CD4-positive, alpha-beta T cell treated with Interleukin-17A for 1 hour (primary cell): ENCODE measurements around the gene WFDC8.
A peak's percentile ranks its signal among the peaks of the same experiment; 100 is the strongest.
"Not testable (repeated sequence)": the region's sequence is repeated elsewhere in the genome, so short reads cannot be mapped to it uniquely, and the experiment has no call there.

ENCODE experiments used
- DNase-seq: peaks from one replicate; pipeline ENCODE4 v3.0.0-alpha.2; 2020

The WFDC8 gene

DNA sequence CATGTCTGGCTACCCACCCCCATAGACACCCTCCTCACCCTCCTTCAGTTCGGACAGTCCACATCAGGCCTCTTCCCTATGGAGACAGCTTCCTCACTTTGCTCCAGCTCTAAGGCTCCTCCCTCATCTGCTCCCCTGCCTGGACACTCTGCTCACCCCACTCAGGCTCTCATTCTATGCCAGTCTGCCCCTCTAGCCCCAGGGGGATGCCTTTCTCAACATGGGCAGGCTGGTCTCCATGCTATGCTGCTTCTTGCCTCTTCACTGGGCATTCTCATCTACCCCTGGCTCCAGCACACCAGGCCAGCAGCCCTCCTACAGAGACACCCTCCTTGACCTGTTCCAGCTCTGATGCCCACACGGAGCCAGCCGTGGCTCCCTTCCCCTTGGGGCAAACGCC is at the start of gene WFDC8:
WFDC8 (minus strand) TSS at position 101 of the 400 bp plus-strand sequence; CDS start at position 64, 37 bp downstream.
- no peak for DNase-seq

DNA sequence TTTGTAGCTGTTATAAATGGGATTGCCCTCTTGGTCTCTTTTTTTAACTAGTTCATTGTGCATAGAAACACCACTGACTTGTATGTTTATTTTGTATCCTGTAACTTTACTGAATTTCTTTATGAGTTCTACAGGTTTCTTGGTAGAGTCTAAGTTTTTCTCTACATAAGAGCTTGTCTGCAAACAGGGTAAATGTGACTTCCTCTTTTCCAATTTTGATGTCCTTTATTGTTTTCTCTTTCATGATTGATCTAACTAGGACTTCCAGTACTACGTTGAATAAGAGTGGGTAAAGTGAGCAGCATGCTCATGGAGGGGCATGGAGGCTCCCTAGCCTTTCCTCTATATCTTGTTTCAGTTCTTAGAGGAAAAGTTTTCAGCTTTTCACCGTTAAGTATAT is 47.5 kb upstream of the WFDC8 start:
- DNase-seq, result no peak

DNA sequence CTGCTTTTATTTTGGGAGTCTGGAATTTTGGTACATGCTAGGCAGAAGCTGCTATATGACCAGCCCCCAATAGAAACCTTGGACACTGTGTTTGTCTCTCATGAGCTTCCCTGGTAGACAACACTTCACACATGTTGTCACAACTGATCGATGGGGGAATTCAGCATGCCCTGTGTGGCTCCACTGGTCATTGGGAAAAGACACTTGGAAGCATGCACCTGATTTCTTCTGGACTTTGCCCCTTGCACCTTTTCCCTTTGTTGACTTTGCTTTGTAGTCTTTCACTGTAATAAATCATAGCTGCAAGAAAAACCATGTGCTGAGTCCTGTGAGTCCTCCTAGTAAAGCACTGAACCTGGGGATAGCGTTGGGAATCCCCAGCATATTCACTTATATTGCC is 42.5 kb upstream of the WFDC8 start:
- no peak for DNase-seq

GRCh38 chr20:45617591-45617990 is 38.5 kb upstream of the WFDC8 start:
- no peak for DNase-seq

DNA sequence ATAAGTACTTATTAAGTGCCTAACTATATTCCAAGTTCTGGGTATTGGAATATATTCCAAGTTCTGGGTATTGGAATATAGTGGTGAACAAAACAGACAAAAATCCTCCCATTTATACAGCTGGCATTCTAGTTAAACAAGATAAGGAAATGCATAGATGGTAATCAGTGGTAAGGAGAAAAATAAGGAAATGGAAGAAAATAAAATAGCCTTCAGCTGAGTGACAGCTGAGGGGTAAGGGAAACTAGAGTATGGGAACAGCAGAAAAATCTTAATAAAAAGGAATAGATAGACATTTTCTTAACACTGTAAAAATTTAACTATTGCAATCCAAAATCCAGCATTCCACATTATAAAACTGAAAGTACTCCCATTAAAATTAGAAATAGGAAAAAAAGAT is 33.2 kb upstream of the WFDC8 start:
- DNase-seq, result no peak

- no peak for DNase-seq
These were observed 32.0 kb upstream of the WFDC8 start for GRCh38 chr20:45611054-45611453.

DNA sequence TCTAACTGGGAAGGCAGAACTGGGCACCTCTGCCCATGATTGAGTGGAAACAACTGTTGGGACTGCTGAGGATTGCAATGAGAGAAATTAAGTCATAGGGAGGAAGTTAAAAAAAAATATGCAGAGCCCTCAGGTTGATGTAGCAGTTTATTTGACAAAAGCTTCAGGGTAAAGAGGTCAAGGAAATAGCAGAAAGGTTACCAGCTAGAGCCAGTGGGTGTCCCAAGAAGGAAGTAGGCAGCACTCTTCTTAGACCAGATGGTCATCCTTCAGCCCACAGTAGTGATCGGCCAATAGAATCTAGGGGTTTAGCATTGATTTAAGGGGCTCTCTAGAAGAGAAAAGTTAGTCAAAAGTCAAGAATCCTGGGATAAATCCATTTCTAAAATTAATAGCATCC is 28.7 kb upstream of the WFDC8 start:
- DNase-seq, result no peak

DNA sequence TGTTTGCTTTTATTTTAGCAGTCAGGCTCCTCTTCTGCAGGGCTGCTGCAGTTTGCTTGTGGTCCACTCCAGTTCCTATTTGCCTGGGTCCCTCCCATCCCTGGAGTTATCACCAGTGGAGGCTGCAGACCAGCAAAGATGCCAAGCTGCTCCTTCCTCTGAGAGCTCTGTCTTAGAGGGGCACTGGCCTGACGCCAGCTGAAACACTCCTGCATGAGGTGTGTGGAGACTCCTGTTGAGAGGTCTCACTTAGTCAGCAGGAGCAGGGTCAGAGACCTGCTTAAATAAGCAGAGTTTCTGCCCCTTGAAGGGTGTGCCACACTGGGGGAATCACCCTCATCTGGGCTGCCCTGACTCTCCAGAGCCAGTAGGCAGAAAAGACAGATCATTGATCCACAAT is 16.2 kb upstream of the WFDC8 start:
- DNase-seq, result no peak

DNA sequence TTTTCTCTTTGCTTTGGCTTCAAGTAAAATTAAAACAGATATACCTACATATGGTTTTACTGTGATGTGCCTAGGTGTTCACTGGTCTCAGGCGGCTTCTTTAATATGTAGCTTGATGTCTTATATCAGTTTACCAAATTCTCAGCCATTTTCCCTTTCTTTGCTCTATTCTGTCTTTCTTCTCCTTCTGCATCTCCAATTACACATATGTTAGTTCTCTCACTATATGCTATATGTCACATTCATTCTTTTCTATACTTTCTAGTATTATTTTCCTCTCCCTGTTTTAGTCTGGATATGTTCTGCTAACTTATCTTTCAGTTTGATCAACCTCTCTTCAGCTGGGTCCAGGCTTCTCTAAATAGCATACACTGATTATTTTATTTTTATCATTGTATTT is 14.4 kb upstream of the WFDC8 start:
- no peak for DNase-seq

GRCh38 chr20:45592574-45593189 is 13.6 kb upstream of the WFDC8 start:
- peak; percentile 46 for DNase-seq

- no peak for DNase-seq
These were observed 10.6 kb upstream of the WFDC8 start for GRCh38 chr20:45589725-45590124.

DNA sequence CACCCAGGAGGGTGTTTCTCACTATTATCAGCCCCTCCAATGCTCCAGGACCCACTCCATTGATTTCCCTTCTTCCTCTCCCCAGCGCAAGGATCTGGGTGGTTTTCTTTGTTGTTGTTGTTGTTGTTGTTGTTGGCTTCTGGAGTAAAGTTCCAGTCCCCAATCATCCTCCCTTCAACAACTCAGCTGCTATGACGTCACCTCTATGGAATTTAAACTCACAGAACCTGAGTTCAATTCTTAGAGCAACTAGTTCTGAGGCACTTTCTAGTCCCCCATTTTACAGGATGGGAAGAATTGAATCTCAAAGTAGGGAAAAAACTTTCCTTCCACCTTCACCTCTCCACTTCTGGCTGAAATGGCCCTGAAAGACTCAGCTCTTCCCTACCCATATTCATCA is 9.7 kb upstream of the WFDC8 start:
- no peak for DNase-seq

GRCh38 chr20:45585986-45586385 is 6.9 kb upstream of the WFDC8 start:
- DNase-seq, result not testable (repeated sequence)

DNA sequence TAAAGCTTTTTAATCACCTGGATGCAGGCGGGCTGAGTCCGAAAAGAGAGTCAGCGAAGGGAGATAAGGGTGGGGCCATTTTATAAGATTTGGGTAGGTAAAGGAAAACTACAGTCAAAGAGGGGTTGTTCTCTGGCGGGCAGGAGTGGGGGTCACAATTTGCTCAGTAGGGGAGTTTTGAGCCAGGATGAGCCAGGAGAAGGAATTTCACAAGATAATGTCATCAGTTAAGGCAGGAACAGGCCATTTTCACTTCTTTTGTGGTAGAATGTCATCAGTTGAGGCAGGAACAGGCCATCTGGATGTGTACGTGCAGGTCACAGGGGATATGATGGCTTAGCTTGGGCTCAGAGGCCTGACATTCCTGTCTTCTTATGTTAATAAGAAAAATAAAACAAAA is 5.2 kb upstream of the WFDC8 start:
- DNase-seq, result not testable (repeated sequence)

DNA sequence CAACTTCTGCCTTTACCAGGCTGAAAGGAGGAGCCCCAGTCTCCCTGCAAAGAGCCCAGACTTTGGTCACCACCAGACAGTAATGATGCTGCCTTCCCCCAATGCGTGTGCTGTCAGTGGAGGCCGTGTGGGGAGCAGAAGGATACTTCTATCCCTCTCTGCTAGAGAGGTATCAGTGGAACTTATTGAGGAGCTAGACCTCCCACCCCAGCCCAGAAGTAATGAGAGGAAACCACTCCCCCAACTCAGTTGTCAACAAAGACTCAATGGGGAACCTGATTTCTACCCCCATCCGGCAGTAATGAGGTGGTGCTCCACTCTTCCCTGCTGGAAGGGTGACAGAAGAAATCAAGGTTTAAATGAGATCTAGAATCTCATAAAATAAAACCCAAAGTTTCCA is 4.4 kb upstream of the WFDC8 start:
- no peak for DNase-seq

DNA sequence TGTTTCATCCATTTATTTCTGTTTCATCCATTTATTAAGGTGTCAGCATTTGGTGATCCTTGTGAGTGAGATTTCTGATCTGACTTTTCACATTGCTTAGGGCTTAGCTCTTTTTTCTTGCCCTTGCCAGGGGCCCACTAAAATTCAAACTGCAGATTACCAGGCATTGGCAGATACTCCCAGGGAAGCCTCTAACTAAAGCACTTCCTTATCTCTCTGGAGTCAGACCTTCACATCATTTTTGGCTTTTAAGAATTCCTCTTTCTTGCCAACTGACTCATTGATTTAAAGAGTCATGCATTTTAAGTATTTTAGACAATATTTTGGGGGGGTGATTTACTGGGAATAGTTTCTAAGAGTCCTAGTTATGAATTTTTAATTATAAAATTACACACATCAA is 2.6 kb upstream of the WFDC8 start:
- no peak for DNase-seq

GRCh38 chr20:45578231-45578630 is 853 bp downstream of the WFDC8 start:
- no peak for DNase-seq

DNA sequence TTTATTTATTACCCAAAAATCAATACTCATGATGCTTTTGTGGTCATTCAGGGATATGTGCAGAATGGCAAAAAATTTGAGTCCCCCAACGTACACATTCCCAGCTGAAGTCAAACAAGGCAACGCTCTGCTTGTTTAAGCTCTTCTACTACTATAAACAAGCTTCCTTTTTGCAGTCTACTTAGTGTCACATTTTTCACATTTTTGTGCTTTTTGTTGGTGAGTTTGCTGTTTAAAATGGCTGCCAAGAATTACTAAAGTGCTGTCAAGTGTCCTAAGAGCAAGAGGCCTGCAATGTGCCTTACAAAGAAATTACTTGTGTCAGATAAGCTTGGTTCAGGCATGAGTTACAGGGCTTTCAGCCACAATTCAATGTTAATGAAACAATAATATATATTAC is 2.1 kb downstream of the WFDC8 start:
- DNase-seq, result no peak

- no peak for DNase-seq
These were observed 3.2 kb downstream of the WFDC8 start for GRCh38 chr20:45575931-45576330.

GRCh38 chr20:45569650-45570049 is 9.4 kb downstream of the WFDC8 start:
- DNase-seq, result not testable (repeated sequence)

DNA sequence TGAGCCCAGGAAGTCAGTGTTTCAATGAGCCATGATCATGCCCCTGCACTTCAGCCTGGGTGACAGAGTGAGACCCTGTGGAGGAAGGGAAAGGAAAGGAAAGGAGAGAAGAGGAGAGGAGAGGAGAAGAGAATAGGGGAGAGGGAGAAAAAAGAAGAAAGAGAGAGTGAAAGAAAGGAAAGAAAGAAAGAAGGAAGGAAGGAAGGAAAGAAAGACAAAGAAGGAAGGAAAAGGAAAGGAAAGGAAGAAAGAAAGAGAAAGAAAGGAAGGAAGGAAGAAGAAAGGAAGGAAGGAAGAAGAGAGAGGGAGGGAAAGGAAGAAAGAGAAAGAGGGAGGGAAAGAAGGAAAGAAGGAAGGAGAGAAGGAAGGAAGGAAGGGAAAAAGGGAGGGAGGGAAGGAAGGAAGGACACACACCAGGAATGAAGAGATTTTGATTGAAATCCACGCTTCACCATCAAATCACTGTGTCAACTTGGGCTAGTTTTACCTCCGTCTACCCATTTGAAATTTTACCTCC is 14.3 kb downstream of the WFDC8 start:
- no peak for DNase-seq

DNA sequence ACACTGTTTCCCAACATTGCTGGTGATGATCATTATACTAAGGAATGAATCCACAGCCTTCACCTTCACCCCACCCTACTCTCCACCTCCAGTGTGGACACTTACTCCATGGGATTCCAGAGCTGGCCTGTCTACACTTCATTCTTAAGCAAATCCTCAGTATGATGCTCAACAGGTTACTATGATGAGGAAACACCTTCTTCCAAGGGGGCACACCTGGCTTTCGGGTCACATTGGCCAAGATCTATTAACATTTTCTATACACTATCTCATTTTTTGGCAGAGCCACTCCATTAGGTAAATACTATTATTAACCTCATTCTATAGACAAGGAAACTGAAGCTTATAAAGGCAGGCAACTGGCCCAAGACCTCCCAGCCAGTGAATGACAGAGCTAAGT is 23.9 kb downstream of the WFDC8 start:
- DNase-seq, result no peak

- no peak for DNase-seq
These were observed 26.6 kb downstream of the WFDC8 start for GRCh38 chr20:45552456-45552855.

DNA sequence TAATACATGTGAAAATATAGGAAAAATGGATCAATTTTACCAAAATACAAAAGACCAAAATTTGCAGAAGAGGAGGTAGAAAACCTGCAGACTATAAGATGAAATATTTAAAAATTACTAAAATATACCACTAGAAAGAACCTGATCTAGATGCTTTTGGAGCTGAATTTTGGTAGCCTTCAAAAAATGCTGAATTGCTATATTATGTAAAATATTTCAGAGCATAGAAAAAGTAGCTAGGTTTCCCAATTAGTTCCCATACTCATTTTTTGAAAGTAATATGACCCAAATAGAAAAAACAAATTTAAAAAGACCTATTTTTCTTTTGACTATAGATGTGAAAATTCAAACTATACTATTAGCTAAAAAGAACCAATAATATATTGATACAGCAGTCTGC is 28.3 kb downstream of the WFDC8 start:
- DNase-seq, result no peak

DNA sequence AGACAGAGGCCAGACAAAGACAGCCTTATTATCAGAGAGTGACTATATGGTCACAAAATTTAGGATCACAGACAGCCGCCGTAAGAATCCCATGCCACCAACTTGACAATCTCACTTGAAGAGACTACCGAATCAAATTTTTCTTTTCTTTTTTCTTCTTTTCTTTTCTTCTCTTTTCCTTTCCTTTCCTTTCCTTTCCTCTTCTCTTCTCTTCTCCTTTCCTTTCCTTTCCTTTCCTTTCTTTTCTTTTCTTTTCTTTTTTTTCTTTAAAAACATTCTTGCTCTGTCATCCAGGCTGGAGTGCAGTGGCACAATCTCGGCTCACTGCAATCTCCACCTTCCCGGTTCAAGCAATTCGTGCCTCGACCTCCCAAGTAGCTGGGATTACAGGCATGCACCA is 30.7 kb downstream of the WFDC8 start:
- DNase-seq, result no peak
